GM19035 (cell line): ENCODE data around the gene C2CD2.

Experiments
- ATAC-seq: cut with Tn5 transposase; IDR thresholded peaks from one replicate; pipeline ENCODE4 v1.9.1; 2021; ENCODE audit not compliant: unreplicated experiment

The C2CD2 gene

DNA sequence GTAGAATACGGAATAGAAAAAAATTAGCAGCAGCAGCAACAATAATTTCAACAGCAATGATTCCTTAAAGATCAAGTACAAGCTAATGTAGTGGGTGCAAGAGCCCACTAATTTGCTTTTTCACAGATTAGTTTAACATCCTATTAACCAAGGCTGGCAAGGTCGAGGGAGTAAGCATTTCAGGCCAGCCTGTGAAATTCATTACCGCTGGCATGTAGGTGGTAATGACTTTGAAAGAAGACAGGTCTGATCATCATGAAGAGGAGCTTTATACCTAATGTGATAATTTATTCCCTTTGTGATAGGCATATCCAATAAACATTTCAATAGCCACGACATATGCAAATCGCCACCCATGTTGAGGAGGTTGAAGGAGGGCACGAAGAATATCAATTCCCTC lies 63.5 kb downstream of the C2CD2 start:
- ATAC-seq = no peak

DNA sequence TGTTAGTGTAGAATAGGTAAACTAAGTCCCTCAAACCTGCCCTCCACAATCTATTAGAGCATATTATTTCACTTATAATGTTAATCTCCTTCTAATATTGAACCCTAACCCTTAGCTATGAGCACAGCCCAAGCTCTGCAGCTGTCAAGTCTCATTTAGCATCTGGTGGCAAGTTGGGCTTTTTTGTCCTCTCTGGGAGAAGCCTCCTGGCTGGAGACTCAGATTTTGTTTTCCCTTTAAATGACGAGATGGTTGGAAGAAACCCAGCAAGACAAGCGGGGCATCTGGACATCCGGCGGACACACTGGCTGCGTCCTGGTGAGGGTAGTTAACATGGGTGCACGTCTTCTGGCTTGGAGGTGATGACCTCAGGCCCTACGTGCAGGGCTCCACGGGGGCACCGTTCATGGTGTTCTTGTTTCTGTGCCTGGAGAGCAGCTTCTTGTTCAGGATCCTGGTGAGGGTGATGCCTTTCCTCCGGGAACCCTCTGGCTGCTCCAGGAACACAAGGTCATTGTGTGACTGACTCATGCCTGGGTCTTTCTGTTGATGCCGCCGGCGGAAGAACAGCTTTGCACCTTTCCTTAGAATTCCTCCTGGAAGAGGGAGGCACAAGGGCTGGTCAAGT lies 65.0 kb downstream of the C2CD2 start:
- no peak for ATAC-seq

DNA sequence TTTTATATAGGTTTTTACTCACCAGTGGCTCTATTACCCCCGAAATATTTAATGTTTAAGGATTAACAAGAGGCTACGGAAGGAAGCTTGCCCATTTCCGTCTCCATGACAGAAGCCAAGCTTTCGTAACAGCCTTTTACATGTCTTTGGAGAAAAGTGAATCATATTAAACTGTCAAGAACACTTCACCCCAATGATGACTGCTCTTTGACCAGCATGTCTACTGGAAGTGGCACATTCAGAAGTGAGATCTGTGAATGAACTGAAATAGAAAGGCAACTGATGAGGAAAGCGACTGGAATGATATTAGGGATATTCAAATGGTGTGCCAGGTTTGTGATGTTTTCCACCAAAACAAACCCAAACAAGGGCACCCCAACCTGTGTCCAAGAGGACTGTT lies 66.2 kb downstream of the C2CD2 start:
- no peak for ATAC-seq

DNA sequence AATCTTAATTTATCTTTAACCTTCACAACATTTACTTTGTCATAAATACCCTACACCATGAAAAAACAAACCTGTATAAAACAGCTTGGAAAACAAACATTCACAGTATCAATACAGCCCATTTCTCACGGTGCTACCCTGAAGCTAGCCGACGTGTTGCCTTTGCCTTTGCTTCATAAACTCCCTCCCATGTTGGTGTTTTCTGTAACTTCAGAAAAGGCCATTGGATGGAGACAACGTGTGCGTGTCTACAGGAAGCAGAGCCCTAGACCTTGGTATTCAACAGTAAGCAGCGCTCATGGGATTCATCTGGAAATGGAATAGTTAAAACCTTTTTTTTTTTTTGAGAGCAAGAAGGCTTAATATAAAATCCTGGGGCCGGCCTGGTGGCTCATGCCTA lies 67.5 kb downstream of the C2CD2 start:
- ATAC-seq = no peak

DNA sequence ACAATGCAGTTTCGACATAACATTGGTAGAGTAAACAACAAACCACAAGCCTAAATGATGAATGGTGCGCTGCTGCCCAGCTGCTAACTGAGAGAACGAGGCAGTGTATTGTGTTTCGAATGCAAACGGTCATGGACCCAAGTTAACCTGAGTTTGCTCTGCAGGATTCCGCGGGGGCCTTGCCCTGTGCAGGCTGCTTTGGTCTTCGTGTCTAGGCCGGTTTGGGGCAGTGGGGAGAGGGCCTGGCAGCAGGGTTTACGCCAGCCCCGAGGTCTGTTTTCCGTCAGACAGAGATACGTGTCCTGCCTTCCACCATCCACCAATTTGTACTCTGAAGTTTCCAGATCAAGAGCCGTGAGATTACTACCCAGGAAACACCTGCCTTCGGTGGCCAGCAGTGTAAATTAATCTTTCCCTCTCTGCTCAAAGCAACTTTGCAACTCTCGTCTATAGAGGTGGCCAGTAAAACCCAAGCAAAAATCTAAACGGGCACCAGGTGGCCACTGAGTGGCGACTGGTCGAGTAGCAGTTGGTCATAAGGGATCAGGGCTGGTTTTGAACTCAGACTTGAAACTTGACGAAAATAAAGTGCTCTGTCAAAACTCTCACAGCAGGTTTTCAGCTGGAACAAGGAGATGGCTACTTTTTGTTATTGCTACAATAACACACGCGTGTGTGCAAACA lies 68.3 kb downstream of the C2CD2 start:
- no peak for ATAC-seq

DNA sequence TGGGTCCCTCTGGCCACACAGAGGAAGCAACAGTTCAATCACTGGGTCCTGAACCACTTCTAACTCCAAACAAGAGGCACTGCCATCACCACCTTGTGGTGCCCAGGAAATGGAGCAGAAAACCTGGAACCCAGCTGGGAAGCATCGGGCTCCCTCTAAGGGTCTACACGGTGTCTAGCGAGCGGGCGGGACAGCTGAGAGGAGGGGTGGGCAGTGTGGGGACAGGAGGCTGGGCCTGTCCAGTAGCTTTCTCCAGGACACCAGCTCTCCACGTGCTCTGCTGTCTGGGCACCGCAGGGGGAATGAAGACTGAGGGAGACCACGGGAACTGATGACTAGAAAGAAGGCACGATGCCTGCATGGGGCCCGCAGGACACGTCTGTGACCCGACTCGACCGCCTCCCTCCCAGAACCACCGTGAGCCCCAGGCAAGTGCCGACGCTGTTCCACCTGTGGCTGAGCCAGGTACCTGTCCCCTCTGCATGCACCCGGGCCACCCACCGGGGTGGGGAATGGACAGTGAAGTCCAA lies 69.3 kb downstream of the C2CD2 start:
- no peak for ATAC-seq

DNA sequence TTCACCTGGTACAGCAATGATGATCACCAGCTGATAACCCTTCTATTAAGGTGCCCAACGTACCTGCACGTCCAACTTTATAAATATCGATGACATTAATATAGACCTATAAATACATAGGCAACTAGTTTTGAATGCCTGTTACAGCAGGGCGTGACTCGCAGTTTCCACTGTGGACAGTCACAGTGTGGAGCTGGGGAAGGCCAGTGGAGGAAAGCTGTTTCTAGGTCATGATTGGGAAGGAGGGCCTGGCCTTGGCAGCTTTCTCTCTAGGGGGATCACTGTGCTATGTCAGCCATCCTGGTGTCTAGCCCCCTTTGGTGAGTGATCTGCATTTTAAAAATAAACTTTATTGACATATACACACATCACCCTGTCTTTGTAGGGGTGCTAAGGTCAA lies 70.2 kb downstream of the C2CD2 start:
- ATAC-seq = no peak

DNA sequence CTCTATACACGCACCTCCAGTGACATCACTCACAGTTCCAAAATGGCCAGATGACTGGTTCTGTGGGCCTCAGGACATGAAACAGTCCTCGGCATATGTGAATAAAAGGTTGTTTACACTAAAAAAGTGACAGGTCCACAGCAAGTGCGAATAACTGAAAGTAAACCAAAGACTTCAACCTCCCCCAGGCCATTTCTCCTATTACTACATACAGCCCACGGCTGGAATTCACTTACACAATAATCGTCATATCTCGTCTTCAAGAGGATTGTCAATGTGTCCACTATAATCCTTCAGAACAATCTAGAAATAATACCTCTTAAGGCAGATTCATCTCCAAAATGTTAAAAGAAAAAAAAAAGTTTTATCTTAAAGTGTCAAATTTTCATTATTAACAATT lies 72.8 kb downstream of the C2CD2 start:
- no peak for ATAC-seq

DNA sequence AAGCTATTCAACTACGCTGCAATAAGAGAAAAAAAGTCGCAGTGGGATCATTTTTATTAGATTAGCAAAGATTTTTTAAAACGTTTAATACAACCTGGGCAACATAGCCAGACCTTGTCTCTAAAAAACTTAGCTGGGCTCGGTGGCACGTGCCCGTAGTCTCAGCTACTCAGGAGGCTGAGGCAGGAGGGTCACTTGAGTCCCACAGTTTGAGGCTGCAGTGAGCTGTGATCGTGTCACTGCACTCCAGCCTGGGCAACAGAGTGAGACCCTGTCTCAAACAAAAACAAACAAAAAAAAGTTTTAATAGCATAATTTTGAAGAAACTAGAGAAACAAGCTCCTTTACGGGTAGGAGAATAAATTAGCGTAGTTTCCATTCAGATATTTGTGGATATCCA lies 73.7 kb downstream of the C2CD2 start:
- no peak for ATAC-seq

DNA sequence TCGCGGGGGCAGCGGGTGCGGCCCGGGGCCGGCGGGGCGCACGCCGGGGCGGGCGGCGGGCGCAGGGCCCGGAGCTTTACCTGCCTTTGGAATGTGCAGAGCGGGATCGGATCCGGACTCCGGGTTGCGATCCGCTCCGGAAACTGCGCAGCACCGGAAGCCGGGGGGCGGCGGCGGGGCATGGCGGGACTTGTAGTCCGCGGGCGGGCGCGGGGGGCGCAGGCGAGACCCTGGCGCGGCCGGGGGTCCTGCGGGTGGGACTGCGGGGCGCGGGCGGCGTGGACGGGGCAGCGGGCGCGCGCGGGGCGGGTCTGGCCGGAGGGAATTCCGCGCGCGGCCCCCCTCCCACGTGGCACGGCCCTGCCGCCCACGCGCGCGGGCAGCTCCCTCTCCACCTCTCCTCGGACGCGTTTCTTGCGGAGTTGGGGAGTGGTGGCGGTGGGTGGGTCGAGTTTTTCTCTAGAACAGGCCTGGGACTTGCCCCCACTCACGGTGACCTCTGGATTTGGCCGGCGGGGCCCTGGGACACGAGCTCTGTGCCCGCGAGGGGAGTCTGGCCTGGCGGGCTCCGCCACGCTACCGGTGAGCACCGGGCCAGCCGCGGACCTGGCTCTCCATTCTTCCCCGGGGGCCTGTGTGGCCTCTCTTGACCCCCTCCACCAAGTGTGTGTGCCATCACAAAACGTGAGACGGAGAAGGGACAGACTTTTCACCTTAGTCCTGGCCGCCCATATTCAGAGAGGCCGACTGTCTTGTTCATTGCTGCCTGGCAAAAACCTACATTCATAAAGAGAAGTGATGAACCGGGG lies 74.4 kb downstream of the C2CD2 start, which contains the start of gene PRDM15:
Gene PRDM15 (minus strand): TSS at position 155 of the 809 bp plus-strand sequence. CDS start 18,981 bp downstream, outside the sequence.
- peak; percentile 61 for ATAC-seq

DNA sequence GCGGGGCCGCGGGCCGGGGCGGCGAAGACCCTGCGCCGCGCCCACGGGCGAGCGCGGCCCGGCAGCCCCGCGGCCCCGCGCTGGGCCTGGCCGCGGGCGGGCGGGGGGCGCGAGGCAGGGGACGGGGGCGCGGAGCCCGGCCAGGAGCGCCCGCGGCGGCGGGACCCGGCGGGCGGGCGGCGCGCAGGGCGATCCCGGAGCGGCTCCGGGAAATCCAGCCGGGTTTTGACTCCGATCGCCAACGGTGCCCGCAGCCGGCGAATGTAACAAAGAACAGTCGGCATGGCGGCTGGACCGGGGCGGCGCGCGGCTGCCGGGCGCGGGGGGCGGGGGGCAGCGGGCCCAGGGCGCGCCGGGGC lies 75.0 kb downstream of the C2CD2 start:
- peak; percentile 59 for ATAC-seq

DNA sequence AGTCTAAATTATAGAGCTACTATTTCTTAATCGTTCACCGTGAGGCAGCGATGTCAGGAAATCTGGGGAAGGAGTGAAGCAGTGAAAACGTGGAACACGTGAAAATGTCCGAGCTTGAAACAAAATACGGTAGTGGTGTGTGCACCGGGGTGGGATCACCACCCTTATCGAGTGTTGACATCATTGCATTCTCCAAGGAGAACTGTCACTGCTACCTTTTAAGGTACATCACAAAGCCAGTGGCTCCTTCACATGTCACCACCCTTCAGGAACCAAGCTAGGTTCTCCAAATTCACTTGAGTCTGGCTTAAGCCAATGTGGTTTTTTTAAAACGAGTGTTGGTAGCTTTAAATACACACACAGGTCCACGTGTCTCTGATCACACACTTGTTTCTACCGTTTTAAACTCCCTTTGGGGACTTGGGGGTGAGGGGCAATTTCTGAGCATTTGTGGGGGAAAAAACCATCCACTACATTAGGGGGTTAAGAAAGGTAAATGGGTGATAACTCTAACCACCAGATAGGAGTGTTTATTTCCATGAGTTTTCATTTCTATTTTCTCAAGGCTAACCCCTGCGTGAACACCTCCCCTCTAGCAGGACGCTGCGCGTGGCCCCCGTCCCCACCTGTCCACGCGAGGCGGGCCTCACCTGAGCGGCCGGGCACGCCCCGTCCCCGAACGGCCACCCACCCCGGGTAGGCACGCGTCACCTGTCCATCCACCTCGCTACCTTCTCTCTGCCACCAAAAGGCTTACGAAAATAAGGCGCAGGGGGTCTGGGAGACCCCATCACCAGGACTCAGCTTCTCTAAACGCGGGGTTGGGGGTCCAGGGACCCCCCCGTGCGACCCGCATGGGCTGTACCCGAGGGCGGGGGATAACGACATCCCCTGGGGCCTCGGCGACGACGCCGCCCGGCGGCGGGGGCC lies 75.7 kb downstream of the C2CD2 start:
- ATAC-seq = peak; percentile 34

DNA sequence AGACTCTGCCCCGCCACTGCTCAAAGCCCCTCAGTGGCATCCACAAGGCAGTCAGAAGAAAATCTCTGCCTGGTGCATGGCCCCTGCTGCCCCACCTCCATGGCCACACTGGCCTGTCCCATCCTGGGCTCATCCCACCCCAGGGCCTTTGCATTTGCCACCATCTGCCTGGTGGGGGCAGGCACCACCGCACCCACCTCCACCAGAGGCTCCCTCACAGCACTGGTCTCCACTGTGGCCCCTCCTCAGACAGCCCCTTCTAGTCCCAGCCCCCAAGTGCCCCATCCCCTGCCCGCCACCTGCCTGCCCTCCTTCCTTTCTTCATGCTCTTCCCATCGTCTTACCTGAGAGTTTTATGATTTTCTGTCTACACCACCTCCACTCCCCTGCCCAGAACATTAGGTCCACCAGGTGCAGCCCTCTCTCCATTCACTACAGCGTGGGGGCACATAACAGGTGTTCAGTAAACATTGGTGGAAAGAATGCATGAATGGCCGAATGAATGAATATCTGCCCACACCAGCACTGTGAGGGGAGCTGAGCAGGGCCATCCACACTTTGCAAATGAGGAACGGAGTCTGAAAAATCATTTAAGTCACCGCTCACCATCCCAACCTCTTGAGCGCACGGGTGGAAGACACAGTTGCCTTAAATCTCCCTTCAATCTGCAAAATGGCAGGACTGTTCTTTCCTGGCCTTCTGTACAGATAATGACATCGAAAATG lies 76.7 kb downstream of the C2CD2 start:
- no peak for ATAC-seq

DNA sequence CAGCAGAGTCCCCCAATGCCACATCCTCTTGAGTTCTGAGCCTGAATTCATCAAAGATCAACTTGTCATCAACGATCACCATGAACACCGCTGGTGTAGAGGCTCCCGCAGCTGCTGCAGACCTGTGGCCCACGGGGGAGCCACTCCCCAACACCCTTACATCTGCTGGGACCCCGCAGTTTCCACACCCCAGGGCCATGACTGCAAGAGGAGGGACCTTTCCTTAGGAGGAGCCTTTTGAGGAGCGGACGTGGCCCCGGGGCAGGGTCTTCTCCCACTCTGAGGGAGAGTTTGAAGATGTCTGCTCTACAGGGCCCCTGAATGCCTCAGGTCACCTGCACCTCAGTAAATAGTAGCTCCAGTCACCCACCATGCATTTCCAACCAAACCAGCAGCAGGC lies 77.4 kb downstream of the C2CD2 start:
- ATAC-seq = no peak

DNA sequence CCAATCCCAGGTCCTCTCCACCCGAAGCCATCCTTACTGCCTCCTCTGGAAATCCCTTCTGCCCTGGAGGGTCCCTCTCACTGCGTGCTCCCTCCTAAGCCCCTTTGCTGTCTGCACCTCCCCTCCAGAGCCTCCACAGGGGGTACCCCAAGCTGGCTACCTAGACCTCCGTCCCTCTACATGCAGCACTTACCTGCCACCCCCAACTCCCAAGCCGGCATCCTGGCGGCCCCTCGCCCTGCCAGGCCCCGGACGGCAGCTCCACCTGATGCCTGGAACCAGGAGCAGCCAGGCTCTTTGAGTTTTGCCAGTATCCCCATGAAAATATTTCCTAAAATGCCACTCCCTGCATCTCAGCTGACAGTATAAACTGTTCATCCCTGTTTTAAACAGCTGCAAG lies 78.7 kb downstream of the C2CD2 start:
- ATAC-seq = no peak

DNA sequence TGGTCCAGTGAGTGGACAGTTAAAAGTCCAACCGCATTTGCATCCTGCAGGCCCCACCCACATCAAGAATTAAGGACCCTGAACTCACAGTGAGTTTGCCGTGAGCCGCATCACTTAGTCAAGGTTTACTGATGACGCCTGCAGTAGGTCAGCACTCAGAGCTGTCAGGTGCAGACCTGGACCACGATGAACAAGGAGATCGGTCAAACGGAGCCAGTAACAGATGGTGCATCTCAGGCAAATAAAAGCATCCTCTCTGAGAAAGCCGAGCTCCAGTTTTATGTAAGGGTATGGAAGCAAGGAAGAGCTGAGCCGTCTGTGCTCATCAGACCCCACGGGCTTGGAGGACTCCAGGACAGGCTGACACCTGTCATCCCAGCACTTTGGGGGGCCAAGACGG lies 79.2 kb downstream of the C2CD2 start:
- no peak for ATAC-seq

DNA sequence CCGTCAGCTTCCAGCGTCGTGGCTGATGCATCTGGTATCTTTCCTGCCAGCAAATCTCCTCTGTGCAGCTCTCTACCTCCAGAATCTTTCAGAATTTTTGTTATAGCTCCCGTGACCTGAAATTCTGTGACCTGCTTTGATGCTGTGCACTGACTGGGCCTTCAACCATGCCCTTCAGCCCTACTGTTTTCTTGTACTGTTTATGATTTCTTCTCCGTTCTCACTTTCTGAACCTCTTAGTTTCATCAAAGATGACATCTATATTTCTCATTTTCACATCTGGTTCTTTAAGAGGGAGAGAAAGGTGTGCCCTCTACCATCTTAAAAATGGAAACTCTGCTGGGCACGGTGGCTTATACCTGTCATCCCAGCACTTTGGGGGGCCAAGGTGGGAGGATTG lies 80.4 kb downstream of the C2CD2 start:
- ATAC-seq = no peak

DNA sequence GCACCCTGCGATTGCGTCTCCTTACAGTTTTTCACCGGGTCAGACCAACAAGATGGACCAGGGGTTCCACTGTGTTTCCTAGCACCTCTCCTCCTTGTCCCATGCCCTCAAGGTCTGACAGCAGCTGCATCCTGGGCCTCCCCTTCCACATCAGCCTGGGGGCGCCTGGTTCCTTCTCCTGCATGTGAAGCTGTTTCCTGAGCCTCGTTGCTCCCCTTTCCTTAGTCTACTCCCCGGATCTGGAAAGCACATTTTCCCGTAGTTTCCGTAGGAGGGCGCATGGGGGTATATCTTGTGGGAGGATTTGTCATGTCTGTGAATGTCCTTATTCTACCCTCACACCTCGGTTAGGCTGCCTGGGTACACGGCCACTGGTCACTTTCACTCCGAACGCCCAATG lies 80.8 kb downstream of the C2CD2 start:
- ATAC-seq = no peak

DNA sequence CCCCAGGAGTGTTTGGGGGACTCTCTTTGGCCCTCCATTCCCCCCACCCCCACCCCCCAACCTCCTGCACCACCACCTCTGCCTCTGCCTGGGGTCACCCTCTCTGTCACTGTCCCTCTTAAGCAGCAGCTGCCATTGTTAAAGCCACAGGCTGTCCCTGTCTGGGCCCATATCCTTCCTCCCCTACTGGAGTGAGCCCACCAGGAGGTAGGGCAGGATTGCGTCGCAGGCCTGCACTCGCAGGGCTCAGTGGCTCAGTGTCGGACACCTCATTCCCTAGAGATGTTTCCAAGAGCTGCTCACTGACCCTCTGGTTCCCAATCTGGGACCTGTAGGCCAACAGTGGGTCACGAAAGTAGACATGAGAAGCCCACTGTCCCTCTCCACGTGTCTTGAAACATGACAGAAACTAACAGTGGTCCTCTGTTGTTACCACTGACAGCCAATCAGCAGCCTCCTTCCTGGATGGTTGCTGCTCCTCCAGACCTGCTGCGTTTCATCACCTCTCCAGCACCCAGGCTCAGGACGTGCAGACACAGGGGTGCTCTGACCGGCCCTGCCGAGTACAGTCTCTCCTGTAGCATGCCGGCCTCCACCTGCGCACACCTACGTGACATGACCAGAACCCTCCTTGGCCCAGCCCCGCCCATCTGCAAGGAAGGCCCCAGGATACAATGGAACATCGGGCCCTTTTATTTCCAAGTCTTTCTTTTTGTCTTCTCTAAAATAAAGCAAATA lies 82.4 kb downstream of the C2CD2 start:
- ATAC-seq = no peak
